ENCODE results near the gene C2CD4C. TPM values are rescaled to one million over a fixed set of nuclear protein-coding genes. Genes with fewer than 3 reads are reported as not detected.

The C2CD4C gene
- total RNA-seq, 1 experiment from 2014 or later: 9.8 TPM

DNA sequence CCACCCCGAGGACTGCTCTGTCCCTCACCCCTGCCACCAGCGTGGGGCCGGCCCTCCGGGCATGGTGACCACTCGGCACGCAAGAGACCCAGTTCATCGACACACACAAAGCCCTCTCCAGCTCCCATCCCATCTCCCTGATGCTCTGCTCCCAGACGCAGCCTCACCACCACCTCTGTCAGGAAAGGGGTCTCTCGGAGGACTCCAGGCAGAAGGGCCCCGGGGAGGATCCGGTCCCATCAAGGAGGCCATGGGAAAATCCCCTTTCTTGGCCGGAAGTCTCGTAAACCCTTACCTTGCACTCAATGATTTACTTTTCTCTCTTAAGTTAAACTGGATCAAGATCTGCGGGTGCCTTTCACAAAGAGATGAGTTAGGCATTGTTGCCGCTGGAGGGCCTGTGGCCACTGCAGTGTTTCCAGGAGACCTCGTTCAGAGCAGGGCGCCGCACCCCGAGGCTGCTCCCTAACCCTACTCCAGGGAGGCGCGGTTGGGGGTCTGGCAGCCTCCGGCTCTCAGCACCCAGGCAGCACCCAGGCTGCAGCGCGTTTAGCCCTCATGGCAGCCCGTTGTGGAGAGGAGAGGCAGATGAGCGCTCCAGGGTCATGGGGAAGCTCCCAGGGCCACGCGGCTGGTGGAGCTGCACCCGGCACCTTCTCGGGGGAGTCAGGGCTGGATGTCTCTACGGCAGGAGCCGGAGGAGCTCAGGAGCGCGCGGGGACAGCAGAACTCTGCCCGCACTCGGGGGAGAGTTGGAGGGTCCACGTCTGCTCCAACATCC, 31.0 kb downstream of the C2CD4C start (continued):
- TF ChIP-seq, protein P1, sequence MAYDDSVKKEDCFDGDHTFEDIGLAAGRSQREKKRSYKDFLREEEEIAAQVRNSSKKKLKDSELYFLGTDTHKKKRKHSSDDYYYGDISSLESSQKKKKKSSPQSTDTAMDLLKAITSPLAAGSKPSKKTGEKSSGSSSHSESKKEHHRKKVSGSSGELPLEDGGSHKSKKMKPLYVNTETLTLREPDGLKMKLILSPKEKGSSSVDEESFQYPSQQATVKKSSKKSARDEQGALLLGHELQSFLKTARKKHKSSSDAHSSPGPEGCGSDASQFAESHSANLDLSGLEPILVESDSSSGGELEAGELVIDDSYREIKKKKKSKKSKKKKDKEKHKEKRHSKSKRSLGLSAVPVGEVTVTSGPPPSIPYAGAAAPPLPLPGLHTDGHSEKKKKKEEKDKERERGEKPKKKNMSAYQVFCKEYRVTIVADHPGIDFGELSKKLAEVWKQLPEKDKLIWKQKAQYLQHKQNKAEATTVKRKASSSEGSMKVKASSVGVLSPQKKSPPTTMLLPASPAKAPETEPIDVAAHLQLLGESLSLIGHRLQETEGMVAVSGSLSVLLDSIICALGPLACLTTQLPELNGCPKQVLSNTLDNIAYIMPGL (CRISPR knock-in tag; IDR thresholded peaks at IDR 0.05): no peak
- TF ChIP-seq, protein P2, sequence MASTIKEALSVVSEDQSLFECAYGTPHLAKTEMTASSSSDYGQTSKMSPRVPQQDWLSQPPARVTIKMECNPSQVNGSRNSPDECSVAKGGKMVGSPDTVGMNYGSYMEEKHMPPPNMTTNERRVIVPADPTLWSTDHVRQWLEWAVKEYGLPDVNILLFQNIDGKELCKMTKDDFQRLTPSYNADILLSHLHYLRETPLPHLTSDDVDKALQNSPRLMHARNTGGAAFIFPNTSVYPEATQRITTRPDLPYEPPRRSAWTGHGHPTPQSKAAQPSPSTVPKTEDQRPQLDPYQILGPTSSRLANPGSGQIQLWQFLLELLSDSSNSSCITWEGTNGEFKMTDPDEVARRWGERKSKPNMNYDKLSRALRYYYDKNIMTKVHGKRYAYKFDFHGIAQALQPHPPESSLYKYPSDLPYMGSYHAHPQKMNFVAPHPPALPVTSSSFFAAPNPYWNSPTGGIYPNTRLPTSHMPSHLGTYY (CRISPR knock-in tag; IDR thresholded peaks at IDR 0.05): no peak

GRCh38 chr19:376111-376470, 32.9 kb downstream of the C2CD4C start:
- Mint-ChIP-seq H3K36me3 (peaks cover 2% of the 10 kb centered on the region; the same call in 1 of the 2 replicates), H3K27me3 (ENCODE audit: low read depth) (peaks cover 6% of the 10 kb centered on the region), H3K27ac (peak overlapping the region; percentile 53), H3K9me3 (peaks cover 8% of the 10 kb centered on the region), H3K4me1 (no peaks in the 10 kb centered on the region; the same call in 1 of the 2 replicates), H3K4me3 (no peak overlapping the region)
- ATAC-seq (no peak), DNase-seq (ENCODE audit: low spot score) (no peak)
- ChIA-PET POLR2A (interaction anchor here (0.5 kb wide), 1 partner anchor 94 kb away, joined by 9 read pairs; no protein-coding TSS in a partner anchor), CTCF (interaction anchor here (1.4 kb wide), 1 partner anchor 135 kb away, joined by 4 read pairs; no protein-coding TSS in a partner anchor)
- no peak for TF ChIP-seq SP1 (CRISPR knock-in tag; conservative IDR thresholded peaks at IDR 0.05)
- TF ChIP-seq, protein P1 (CRISPR knock-in tag; IDR thresholded peaks at IDR 0.05): no peak
- no peak for TF ChIP-seq NFYB (CRISPR knock-in tag; conservative IDR thresholded peaks at IDR 0.05; ENCODE audit: low read depth)
- TF ChIP-seq, protein P3, sequence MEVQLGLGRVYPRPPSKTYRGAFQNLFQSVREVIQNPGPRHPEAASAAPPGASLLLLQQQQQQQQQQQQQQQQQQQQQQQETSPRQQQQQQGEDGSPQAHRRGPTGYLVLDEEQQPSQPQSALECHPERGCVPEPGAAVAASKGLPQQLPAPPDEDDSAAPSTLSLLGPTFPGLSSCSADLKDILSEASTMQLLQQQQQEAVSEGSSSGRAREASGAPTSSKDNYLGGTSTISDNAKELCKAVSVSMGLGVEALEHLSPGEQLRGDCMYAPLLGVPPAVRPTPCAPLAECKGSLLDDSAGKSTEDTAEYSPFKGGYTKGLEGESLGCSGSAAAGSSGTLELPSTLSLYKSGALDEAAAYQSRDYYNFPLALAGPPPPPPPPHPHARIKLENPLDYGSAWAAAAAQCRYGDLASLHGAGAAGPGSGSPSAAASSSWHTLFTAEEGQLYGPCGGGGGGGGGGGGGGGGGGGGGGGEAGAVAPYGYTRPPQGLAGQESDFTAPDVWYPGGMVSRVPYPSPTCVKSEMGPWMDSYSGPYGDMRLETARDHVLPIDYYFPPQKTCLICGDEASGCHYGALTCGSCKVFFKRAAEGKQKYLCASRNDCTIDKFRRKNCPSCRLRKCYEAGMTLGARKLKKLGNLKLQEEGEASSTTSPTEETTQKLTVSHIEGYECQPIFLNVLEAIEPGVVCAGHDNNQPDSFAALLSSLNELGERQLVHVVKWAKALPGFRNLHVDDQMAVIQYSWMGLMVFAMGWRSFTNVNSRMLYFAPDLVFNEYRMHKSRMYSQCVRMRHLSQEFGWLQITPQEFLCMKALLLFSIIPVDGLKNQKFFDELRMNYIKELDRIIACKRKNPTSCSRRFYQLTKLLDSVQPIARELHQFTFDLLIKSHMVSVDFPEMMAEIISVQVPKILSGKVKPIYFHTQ (CRISPR knock-in tag; IDR thresholded peaks at IDR 0.05): no peak
- no peak for TF ChIP-seq FOXP4 (CRISPR knock-in tag; IDR thresholded peaks at IDR 0.05)
- TF ChIP-seq NR3C1 (CRISPR knock-in tag; conservative IDR thresholded peaks at IDR 0.05; ENCODE audit: low read depth): no peak
- no peak for TF ChIP-seq NR2C2 (CRISPR knock-in tag; IDR thresholded peaks at IDR 0.05)
- no peak for TF ChIP-seq ZMAT4 (CRISPR knock-in tag; IDR thresholded peaks at IDR 0.05)
- no peak for TF ChIP-seq ESRRA (CRISPR knock-in tag; IDR thresholded peaks at IDR 0.05; ENCODE audit: borderline replicate concordance)
- no peak for TF ChIP-seq NFATC4 (CRISPR knock-in tag; IDR thresholded peaks at IDR 0.05)
- no peak for TF ChIP-seq GRHL2 (CRISPR knock-in tag; IDR thresholded peaks at IDR 0.05; ENCODE audit: insufficient replicate concordance, severe bottlenecking)
- TF ChIP-seq TEAD4 (CRISPR knock-in tag; IDR thresholded peaks at IDR 0.05): no peak
- no peak for TF ChIP-seq PRRX2 (CRISPR knock-in tag; IDR thresholded peaks at IDR 0.05)
- TF ChIP-seq RORB (CRISPR knock-in tag; IDR thresholded peaks at IDR 0.05): no peak

All from WTC11 (cell line).